Liver (tissue), 9 donors: ENCODE data around the gene ARHGAP33. TPM values are rescaled to one million over a fixed set of nuclear protein-coding genes. Genes with fewer than 3 reads are reported as not detected.

Experiments used
- DNase-seq: peaks from one replicate; pipeline ENCODE4 v3.0.0-alpha.2; 2017; ENCODE audit warnings: low spot score
- H3K27ac ChIP-seq, 2 donors: one replicate each; pipeline ENCODE4 v1.7.0; 2013; ENCODE audit warnings: inconsistent platforms in 2 of 2, low read length in 2 of 2, control low read depth in 1 of 2, low read depth in 1 of 2, mild to moderate bottlenecking in 1 of 2
- H3K27me3 ChIP-seq, 4 donors: one replicate each; pipeline versions ENCODE4 v1.6.1 to v1.7.0; 2013; ENCODE audit warnings: low read length in 3 of 4, inconsistent platforms in 1 of 4, mild to moderate bottlenecking in 1 of 4, moderate library complexity in 1 of 4; ENCODE audit not compliant: control insufficient read depth in 4 of 4, insufficient read depth in 4 of 4
- H3K36me3 ChIP-seq, 4 donors: one replicate each; pipeline versions ENCODE4 v1.6.1 to v1.7.0; 2013; ENCODE audit warnings: low read length in 3 of 4, mild to moderate bottlenecking in 3 of 4, low read depth in 1 of 4, moderate library complexity in 1 of 4; ENCODE audit not compliant: control insufficient read depth in 4 of 4, insufficient read depth in 3 of 4
- H3K4me1 ChIP-seq, 4 donors: one replicate each; pipeline versions ENCODE4 v1.6.1 to v1.7.0; 2013; ENCODE audit warnings: low read length in 3 of 4, mild to moderate bottlenecking in 3 of 4, moderate library complexity in 1 of 4; ENCODE audit not compliant: control insufficient read depth in 4 of 4, insufficient read depth in 4 of 4
- H3K4me3 ChIP-seq, 3 donors: one replicate each; pipeline versions ENCODE4 v1.6.1 to v1.7.0; 2013; ENCODE audit warnings: low read length in 3 of 3, control low read depth in 1 of 3, low read depth in 1 of 3, mild to moderate bottlenecking in 1 of 3
- H3K9ac ChIP-seq, 2 donors: one replicate each; pipeline ENCODE4 v1.7.0; 2013; ENCODE audit warnings: low read length in 2 of 2, mild to moderate bottlenecking in 2 of 2, moderate library complexity in 2 of 2, control low read depth in 1 of 2, low read depth in 1 of 2
- H3K9me3 ChIP-seq, 4 donors: one replicate each; pipeline versions ENCODE4 v1.6.1 to v1.7.0; 2013; ENCODE audit warnings: low read length in 3 of 4; ENCODE audit not compliant: control insufficient read depth in 4 of 4
- ATF3 ChIP-seq: IDR thresholded peaks from 2 replicates; pipeline ENCODE4 v1.6.1; 2016; ENCODE audit warnings: antibody characterized with exemption
- EGR1 ChIP-seq, 2 donors: IDR thresholded peaks; 2 replicates each; pipeline ENCODE4 v1.6.1; 2016 to 2018; ENCODE audit warnings: antibody characterized with exemption in 2 of 2, low read depth in 2 of 2
- FOXA1 ChIP-seq: IDR thresholded peaks from 2 replicates; pipeline ENCODE4 v1.6.1; 2016; ENCODE audit warnings: antibody characterized with exemption
- FOXA2 ChIP-seq: IDR thresholded peaks from 2 replicates; pipeline ENCODE4 v1.6.1; 2016; ENCODE audit warnings: antibody characterized with exemption
- GABPA ChIP-seq, 2 donors: IDR thresholded peaks in 1 of 2; conservative IDR thresholded peaks in 1 of 2; 2 replicates each; pipeline ENCODE4 v1.6.1; 2016; ENCODE audit warnings: antibody characterized with exemption in 2 of 2, mild to moderate bottlenecking in 1 of 2, moderate library complexity in 1 of 2
- HNF4A ChIP-seq, 2 donors: conservative IDR thresholded peaks; 2 replicates each; pipeline ENCODE4 v1.6.1; 2016; ENCODE audit warnings: antibody characterized with exemption in 2 of 2, mild to moderate bottlenecking in 2 of 2
- HNF4G ChIP-seq: IDR thresholded peaks from 2 replicates; pipeline ENCODE4 v1.6.1; 2016; ENCODE audit warnings: antibody characterized with exemption
- JUND ChIP-seq, 2 donors: IDR thresholded peaks; 2 replicates each; pipeline ENCODE4 v1.6.1; 2016; ENCODE audit warnings: antibody characterized with exemption in 2 of 2
- RAD21 ChIP-seq, 2 donors: IDR thresholded peaks; 2 replicates each; pipeline ENCODE4 v1.6.1; 2016; ENCODE audit warnings: antibody characterized with exemption in 2 of 2, mild to moderate bottlenecking in 2 of 2
- REST ChIP-seq: IDR thresholded peaks from 2 replicates; pipeline ENCODE4 v1.6.1; 2016; ENCODE audit warnings: antibody characterized with exemption, mild to moderate bottlenecking
- TAF1 ChIP-seq: conservative IDR thresholded peaks from 2 replicates; pipeline ENCODE4 v1.6.1; 2016; ENCODE audit warnings: antibody characterized with exemption, mild to moderate bottlenecking
- WGBS: extraction: QIAGEN DNeasy Blood & Tissue Kit; methylation state at CpG from one replicate; pipeline ENCODE4 v1.1.7; 2013; 5-methylcytosine and 5-hydroxymethylcytosine counted together
- polyA plus RNA-seq, 2 donors: library from polyadenylated mRNA; stranded (reverse) in 1 of 2; unstranded in 1 of 2; fragments of 200-250 nt in 1 of 2; fragments of >200 nt in 1 of 2; fragmentation: Nextera tagmentation in 1 of 2; extraction: Ambion mirVana in 1 of 2; gene quantifications; one replicate each; pipeline versions ENCODE4 v1.2.1 to v1.2.3, GENCODE V29; 2013 to 2015
- total RNA-seq, 2 donors: library from RNA; depleted of rRNA; stranded (reverse); fragments of >200 nt; gene quantifications; one replicate each; pipeline ENCODE4 v1.2.3, GENCODE V29; 2014
- TF ChIP-seq, protein P1 (sequence below): IDR thresholded peaks from 2 replicates; pipeline ENCODE4 v1.6.1; 2016; ENCODE audit warnings: antibody characterized with exemption
- donor health status: healthy.
- donor health status: healthy.
- donor health status: healthy.
- donor health status: healthy.
- donor health status: healthy.

ARHGAP33 gene
- total and polyA plus RNA-seq, 4 donors: 0.85 to 10.1 (median 1.8) TPM

DNA sequence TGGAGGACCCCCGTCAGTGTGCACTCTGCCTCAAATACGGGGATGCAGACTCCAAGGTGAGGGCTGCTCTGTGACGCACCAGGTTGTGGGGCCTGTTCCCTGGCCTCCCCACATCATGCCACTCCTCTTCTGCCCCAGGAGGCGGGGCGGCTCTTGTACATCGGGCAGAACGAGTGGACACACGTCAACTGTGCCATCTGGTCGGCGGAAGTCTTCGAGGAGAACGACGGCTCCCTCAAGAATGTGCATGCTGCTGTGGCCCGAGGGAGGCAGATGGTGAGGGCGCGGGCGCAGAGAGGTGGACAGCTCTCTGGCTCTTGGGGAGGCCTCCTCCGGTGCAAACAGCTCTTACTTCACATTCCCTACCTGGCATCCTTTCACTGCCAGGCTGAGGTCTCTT lies 46.3 kb upstream of the ARHGAP33 start:
- no peaks in the 10 kb centered on the region for H3K27me3 ChIP-seq
- 95% methylated on average over 18 of the region's 18 CpGs for WGBS
- H3K9ac ChIP-seq: no peak overlapping the region
- H3K36me3 ChIP-seq: peaks cover 58 to 95% (median 72%) of the 10 kb centered on the region in 4 donors
- H3K4me3 ChIP-seq: no peak overlapping the region
- no peaks in the 10 kb centered on the region for H3K4me1 ChIP-seq
- no peak for DNase-seq
- TF ChIP-seq JUND (IDR thresholded peaks at IDR 0.05) (no peak), HNF4A (conservative IDR thresholded peaks at IDR 0.05) (no peak), FOXA1 (no peak), FOXA2 (no peak), GABPA (IDR thresholded peaks at IDR 0.05 in 1 of 2, conservative IDR thresholded peaks at IDR 0.05 in 1 of 2) (no peak), EGR1 (IDR thresholded peaks at IDR 0.05; ENCODE audit: low read depth in 2 of 2) (no peak), REST (no peak)
- TF ChIP-seq, protein P1, sequence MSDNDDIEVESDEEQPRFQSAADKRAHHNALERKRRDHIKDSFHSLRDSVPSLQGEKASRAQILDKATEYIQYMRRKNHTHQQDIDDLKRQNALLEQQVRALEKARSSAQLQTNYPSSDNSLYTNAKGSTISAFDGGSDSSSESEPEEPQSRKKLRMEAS: no peak
- H3K9me3 ChIP-seq: no peaks in the 10 kb centered on the region
- no peak overlapping the region for H3K27ac ChIP-seq

DNA sequence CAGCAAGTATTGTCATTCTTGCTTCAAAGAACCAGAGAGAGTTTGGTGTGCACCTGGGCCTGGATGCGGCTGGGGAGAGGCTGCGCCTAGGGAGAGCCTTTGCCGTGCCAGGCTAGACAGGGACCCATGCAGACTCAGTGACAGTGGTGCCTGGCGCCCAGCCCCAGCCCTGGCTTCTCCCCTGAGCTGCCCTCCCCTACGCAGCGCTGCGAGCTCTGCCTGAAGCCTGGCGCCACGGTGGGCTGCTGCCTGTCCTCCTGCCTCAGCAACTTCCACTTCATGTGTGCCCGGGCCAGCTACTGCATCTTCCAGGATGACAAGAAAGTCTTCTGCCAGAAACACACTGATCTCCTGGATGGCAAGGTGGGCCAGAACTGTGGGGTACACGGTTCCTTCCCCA lies 45.6 kb upstream of the ARHGAP33 start:
- Histone ChIP-seq H3K9me3 (no peaks in the 10 kb centered on the region), H3K27ac (no peak overlapping the region), H3K4me1 (no peaks in the 10 kb centered on the region), H3K4me3 (no peak overlapping the region), H3K27me3 (no peaks in the 10 kb centered on the region), H3K36me3 (peaks cover 57 to 95% (median 69%) of the 10 kb centered on the region in 4 donors), H3K9ac (no peak overlapping the region)
- no peak for DNase-seq
- WGBS: 97% methylated on average over 11 of the region's 11 CpGs
- TF ChIP-seq REST: no peak
- TF ChIP-seq, protein P1: no peak
- TF ChIP-seq ATF3: no peak
- TF ChIP-seq HNF4G: no peak
- TF ChIP-seq RAD21 (IDR thresholded peaks at IDR 0.05): no peak
- TF ChIP-seq TAF1: no peak
- TF ChIP-seq FOXA2: no peak
